ENCODE measurements around the gene HSPA12B. TPM values are rescaled to one million over a fixed set of nuclear protein-coding genes. Genes with fewer than 3 reads are reported as not detected.

The HSPA12B gene
- total RNA-seq, 1 experiment from 2014 or later = 2.7 TPM

DNA sequence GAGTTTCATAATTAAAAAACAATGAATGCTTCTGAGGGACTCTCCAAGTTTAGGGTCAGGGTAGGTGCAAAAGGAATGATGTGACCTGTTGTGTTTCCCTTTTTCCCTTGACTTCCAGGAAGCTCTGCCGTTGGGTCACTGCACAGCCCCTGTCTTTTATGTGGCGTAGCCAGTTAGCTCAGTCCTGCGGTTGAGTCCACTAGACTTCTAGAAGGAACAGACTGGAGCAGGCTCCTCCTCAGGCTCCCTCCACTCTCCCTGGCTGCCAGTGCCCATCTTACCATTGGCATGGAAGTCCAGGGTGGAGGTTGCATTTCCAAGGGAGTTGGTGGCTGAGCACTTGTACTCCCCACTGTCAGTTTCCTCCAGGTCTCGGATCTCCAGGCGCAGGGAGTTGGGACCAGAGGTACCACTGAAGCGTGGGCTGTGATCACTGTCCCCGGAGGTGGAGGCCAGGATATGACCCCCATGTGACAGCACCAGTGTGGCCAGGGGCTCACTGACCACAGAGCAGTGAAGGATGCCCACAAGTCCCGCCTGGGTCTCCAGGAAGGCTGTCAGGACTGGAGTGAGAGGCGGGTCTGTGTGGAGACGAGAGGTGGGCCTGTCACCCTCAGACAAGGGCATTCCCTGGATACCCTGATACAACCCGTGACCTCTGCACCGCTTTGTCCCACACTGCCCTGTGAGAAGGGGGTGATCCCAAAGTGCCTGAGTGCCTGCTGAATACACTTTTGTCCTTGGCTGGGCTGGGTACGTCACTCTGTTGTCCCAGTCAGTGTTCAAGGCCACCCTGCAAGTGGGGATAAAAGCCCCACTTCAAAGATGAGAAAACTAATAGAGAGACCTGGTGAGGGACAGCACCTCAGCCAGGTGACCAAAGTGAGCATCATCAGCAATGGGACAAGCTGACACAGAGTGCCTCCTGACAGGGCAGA is 31.2 kb upstream of the HSPA12B start:
- Histone ChIP-seq H3K18ac (ENCODE audit: insufficient read length, low read depth, low read length) (no peak overlapping the region), H2BK120ac (ENCODE audit: low read depth, low read length, poor library complexity, severe bottlenecking) (no peak overlapping the region), H2BK20ac (ENCODE audit: low read depth, low read length, poor library complexity, severe bottlenecking) (no peak overlapping the region), H4K8ac (replicated peaks; ENCODE audit: insufficient read length, low read depth, low read length) (no peak overlapping the region), H2BK15ac (ENCODE audit: low read depth, low read length) (no peak overlapping the region), H3K79me1 (ENCODE audit: insufficient read depth, low read depth, low read length, poor library complexity, severe bottlenecking) (no peaks in the 10 kb centered on the region), H3T11ph (ENCODE audit: low read length) (no peak overlapping the region), H3K23ac (ENCODE audit: insufficient read length, low read depth, low read length) (no peak overlapping the region), H3K4ac (ENCODE audit: low read depth, low read length) (no peak overlapping the region), H3K27me3 (ENCODE audit: insufficient read depth, low read length) (no peaks in the 10 kb centered on the region), H3K9me3 (ENCODE audit: control insufficient read depth, low read depth, low read length) (no peaks in the 10 kb centered on the region), H4K20me1 (ENCODE audit: control insufficient read depth, insufficient read depth, insufficient read length) (peaks cover 2% of the 10 kb centered on the region), H2AK5ac (ENCODE audit: insufficient read length, low read length) (no peak overlapping the region), H4K5ac (ENCODE audit: insufficient read length, low read depth, low read length) (no peak overlapping the region), H3K9ac (ENCODE audit: extremely low read depth, insufficient read length, low read length) (no peak overlapping the region), H3K27ac (ENCODE audit: insufficient read length, low read depth, low read length) (no peak overlapping the region), H3K14ac (ENCODE audit: insufficient read depth, low read length) (no peak overlapping the region; the same call in 1 of the 2 replicates), H3K79me2 (ENCODE audit: insufficient read depth, low read length) (no peaks in the 10 kb centered on the region), H2BK5ac (ENCODE audit: insufficient read length, low read length) (no peak overlapping the region), H3K4me2 (ENCODE audit: insufficient read depth, insufficient read length, low read length) (no peak overlapping the region), H3K23me2 (ENCODE audit: insufficient read length, low read depth, low read length, poor library complexity, severe bottlenecking) (no peaks in the 10 kb centered on the region), H4K91ac (ENCODE audit: insufficient read length, low read depth, low read length) (no peak overlapping the region), H3K4me1 (ENCODE audit: insufficient read depth, low read length) (no peaks in the 10 kb centered on the region), H3K56ac (ENCODE audit: insufficient read length, low read depth, low read length) (no peak overlapping the region), H2BK12ac (ENCODE audit: insufficient read length, low read depth, low read length) (no peak overlapping the region), H2AFZ (ENCODE audit: low read length) (no peak overlapping the region)
- H3K27me3 Mint-ChIP-seq (ENCODE audit: low read depth) = no peaks in the 10 kb centered on the region; the same call in 1 of the 2 replicates
- DNase-seq = peak; percentile 14
- no peak overlapping the region for H3K4me3 Mint-ChIP-seq
- no peaks in the 10 kb centered on the region; a peak in 2 of 7 replicates for H3K36me3 Mint-ChIP-seq (ENCODE audit: insufficient read depth in 1 of 3, low read depth in 3 of 3)
- peaks cover under 1 to 1% of the 10 kb centered on the region in 2 experiments; a peak in 2 of 5 replicates for H3K9me3 Mint-ChIP-seq
- WGBS (ENCODE audit: extremely low coverage, insufficient read length, low lambda C conversion rate) = no CpG with 5 or more reads among the region's 13 CpGs
- TF ChIP-seq, protein P1, sequence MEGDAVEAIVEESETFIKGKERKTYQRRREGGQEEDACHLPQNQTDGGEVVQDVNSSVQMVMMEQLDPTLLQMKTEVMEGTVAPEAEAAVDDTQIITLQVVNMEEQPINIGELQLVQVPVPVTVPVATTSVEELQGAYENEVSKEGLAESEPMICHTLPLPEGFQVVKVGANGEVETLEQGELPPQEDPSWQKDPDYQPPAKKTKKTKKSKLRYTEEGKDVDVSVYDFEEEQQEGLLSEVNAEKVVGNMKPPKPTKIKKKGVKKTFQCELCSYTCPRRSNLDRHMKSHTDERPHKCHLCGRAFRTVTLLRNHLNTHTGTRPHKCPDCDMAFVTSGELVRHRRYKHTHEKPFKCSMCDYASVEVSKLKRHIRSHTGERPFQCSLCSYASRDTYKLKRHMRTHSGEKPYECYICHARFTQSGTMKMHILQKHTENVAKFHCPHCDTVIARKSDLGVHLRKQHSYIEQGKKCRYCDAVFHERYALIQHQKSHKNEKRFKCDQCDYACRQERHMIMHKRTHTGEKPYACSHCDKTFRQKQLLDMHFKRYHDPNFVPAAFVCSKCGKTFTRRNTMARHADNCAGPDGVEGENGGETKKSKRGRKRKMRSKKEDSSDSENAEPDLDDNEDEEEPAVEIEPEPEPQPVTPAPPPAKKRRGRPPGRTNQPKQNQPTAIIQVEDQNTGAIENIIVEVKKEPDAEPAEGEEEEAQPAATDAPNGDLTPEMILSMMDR (conservative IDR thresholded peaks at IDR 0.05) = no peak
- H3K27ac Mint-ChIP-seq = no peak overlapping the region
- H3K4me1 Mint-ChIP-seq = no peaks in the 10 kb centered on the region

Measured in H9 (cell line).